ENCODE data around the gene C1orf185.
A peak's percentile ranks its signal among the peaks of the same experiment; 100 is the strongest.

C1orf185 gene

GRCh38 chr1:51088474-51088873 is 13.6 kb upstream of the C1orf185 start:
- peaks cover 5% of the 10 kb centered on the region for H3K27me3 Mint-ChIP-seq (ENCODE audit: low read depth)
- H3K4me1 Mint-ChIP-seq = no peaks in the 10 kb centered on the region
- H3K4me3 Mint-ChIP-seq = no peak overlapping the region
- H3K9me3 Mint-ChIP-seq = peaks cover 5% of the 10 kb centered on the region
- H3K36me3 Mint-ChIP-seq (ENCODE audit: low read depth) = no peaks in the 10 kb centered on the region
- TF ChIP-seq CTCF (IDR thresholded peaks at IDR 0.05; ENCODE audit: unreplicated experiment in 3 of 3) = peak in 1 of 3 experiments; percentile 18
- H3K27ac Mint-ChIP-seq = no peak overlapping the region

GRCh38 chr1:51093581-51093980 is 8.4 kb upstream of the C1orf185 start:
- H3K4me1 Mint-ChIP-seq = no peaks in the 10 kb centered on the region
- no peaks in the 10 kb centered on the region for H3K36me3 Mint-ChIP-seq (ENCODE audit: low read depth)
- no peak for TF ChIP-seq CTCF (IDR thresholded peaks at IDR 0.05; ENCODE audit: unreplicated experiment in 3 of 3)
- H3K4me3 Mint-ChIP-seq = no peak overlapping the region
- no peak overlapping the region for H3K27ac Mint-ChIP-seq
- H3K27me3 Mint-ChIP-seq (ENCODE audit: low read depth) = peaks cover 3% of the 10 kb centered on the region
- peaks cover 5% of the 10 kb centered on the region for H3K9me3 Mint-ChIP-seq

GRCh38 chr1:51097171-51097570 is 4.9 kb upstream of the C1orf185 start:
- no peaks in the 10 kb centered on the region for H3K36me3 Mint-ChIP-seq (ENCODE audit: low read depth)
- no peak overlapping the region for H3K27ac Mint-ChIP-seq
- H3K4me1 Mint-ChIP-seq = no peaks in the 10 kb centered on the region
- H3K9me3 Mint-ChIP-seq = peaks cover 5% of the 10 kb centered on the region
- no peak for TF ChIP-seq CTCF (IDR thresholded peaks at IDR 0.05; ENCODE audit: unreplicated experiment in 3 of 3)
- peaks cover 3% of the 10 kb centered on the region for H3K27me3 Mint-ChIP-seq (ENCODE audit: low read depth)
- no peak overlapping the region for H3K4me3 Mint-ChIP-seq

GRCh38 chr1:51100264-51100880 is 1.7 kb upstream of the C1orf185 start:
- Mint-ChIP-seq H3K36me3 (ENCODE audit: low read depth) (no peaks in the 10 kb centered on the region), H3K27me3 (ENCODE audit: low read depth) (peaks cover 4% of the 10 kb centered on the region), H3K9me3 (no peaks in the 10 kb centered on the region), H3K4me1 (no peaks in the 10 kb centered on the region), H3K4me3 (no peak overlapping the region), H3K27ac (no peak overlapping the region)
- TF ChIP-seq CTCF (IDR thresholded peaks at IDR 0.05; ENCODE audit: unreplicated experiment in 3 of 3) = no peak

GRCh38 chr1:51114137-51114536 is 12.1 kb downstream of the C1orf185 start:
- TF ChIP-seq CTCF (IDR thresholded peaks at IDR 0.05; ENCODE audit: unreplicated experiment in 3 of 3) = no peak
- Mint-ChIP-seq H3K9me3 (no peaks in the 10 kb centered on the region), H3K36me3 (ENCODE audit: low read depth) (no peaks in the 10 kb centered on the region), H3K27me3 (ENCODE audit: low read depth) (peaks cover 12% of the 10 kb centered on the region), H3K27ac (no peak overlapping the region), H3K4me1 (no peaks in the 10 kb centered on the region), H3K4me3 (no peak overlapping the region)

GRCh38 chr1:51115714-51116404 is 13.8 kb downstream of the C1orf185 start:
- H3K27ac Mint-ChIP-seq = no peak overlapping the region
- H3K27me3 Mint-ChIP-seq (ENCODE audit: low read depth) = peaks cover 8% of the 10 kb centered on the region
- no peak for TF ChIP-seq CTCF (IDR thresholded peaks at IDR 0.05; ENCODE audit: unreplicated experiment in 3 of 3)
- no peaks in the 10 kb centered on the region for H3K4me1 Mint-ChIP-seq
- no peaks in the 10 kb centered on the region for H3K36me3 Mint-ChIP-seq (ENCODE audit: low read depth)
- no peaks in the 10 kb centered on the region for H3K9me3 Mint-ChIP-seq
- H3K4me3 Mint-ChIP-seq = no peak overlapping the region

All from nephron (organoid).